Nephron progenitor cell (in vitro differentiated cells): ENCODE results near the gene DIP2C.
"Not testable (repeated sequence)": the region's sequence is repeated elsewhere in the genome, so short reads cannot be mapped to it uniquely, and the experiment has no call there.

Experiments used
- DNase-seq: peaks from one replicate; pipeline ENCODE4 v3.0.0; 2021
- H3K27ac Mint-ChIP-seq: 2 replicates; pipeline ENCODE4 v1.8.0; 2021; ENCODE audit warnings: mild to moderate bottlenecking, moderate library complexity, mixed read lengths
- H3K27me3 Mint-ChIP-seq: 2 replicates; pipeline ENCODE4 v1.8.0; 2021; ENCODE audit warnings: mild to moderate bottlenecking, low read depth, mixed read lengths; ENCODE audit not compliant: poor library complexity
- H3K36me3 Mint-ChIP-seq: 2 replicates; pipeline ENCODE4 v1.8.0; 2021; ENCODE audit warnings: low read depth, mixed read lengths
- H3K4me1 Mint-ChIP-seq: 2 replicates; pipeline ENCODE4 v1.8.0; 2021; ENCODE audit warnings: mixed read lengths
- H3K4me3 Mint-ChIP-seq: 2 replicates; pipeline ENCODE4 v1.8.0; 2021; ENCODE audit warnings: mild to moderate bottlenecking, moderate library complexity, mixed read lengths
- H3K9me3 Mint-ChIP-seq: 2 replicates; pipeline ENCODE4 v1.8.0; 2021; ENCODE audit warnings: mild to moderate bottlenecking, moderate library complexity, mixed read lengths
- TF ChIP-seq, protein P1 (sequence below): fragments of 200-600 bp; sonication (generic); IDR thresholded peaks from 2 replicates; pipeline ENCODE4 v1.5.0; 2021; ENCODE audit warnings: antibody characterized with exemption

The DIP2C gene

DNA sequence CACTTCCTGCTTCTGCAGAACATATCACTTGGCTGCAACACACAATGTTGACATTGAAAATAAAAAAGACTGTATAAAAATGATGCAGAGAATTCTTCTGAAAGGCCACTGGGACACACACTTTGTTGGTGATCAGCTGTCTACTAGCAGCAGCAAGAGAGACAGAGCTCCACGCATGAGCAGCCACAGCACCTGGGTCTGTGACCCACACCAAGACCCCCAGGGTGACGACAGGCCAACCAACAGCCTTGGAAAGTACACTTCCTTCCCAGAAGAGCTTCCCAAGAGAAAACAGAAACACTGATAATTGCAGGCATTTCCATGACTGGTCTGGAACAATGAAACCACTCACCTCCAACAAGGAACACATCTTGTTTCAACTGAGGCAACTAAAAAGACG lies 239.0 kb downstream of the DIP2C start:
- H3K36me3 Mint-ChIP-seq, result peaks cover 35% of the 10 kb centered on the region
- H3K4me1 Mint-ChIP-seq, result peaks cover 52% of the 10 kb centered on the region
- H3K9me3 Mint-ChIP-seq, result peaks cover 17% of the 10 kb centered on the region
- H3K27me3 Mint-ChIP-seq, result peaks cover 3% of the 10 kb centered on the region
- TF ChIP-seq, protein P1, sequence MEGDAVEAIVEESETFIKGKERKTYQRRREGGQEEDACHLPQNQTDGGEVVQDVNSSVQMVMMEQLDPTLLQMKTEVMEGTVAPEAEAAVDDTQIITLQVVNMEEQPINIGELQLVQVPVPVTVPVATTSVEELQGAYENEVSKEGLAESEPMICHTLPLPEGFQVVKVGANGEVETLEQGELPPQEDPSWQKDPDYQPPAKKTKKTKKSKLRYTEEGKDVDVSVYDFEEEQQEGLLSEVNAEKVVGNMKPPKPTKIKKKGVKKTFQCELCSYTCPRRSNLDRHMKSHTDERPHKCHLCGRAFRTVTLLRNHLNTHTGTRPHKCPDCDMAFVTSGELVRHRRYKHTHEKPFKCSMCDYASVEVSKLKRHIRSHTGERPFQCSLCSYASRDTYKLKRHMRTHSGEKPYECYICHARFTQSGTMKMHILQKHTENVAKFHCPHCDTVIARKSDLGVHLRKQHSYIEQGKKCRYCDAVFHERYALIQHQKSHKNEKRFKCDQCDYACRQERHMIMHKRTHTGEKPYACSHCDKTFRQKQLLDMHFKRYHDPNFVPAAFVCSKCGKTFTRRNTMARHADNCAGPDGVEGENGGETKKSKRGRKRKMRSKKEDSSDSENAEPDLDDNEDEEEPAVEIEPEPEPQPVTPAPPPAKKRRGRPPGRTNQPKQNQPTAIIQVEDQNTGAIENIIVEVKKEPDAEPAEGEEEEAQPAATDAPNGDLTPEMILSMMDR, result no peak
- H3K4me3 Mint-ChIP-seq, result no peak overlapping the region
- peak overlapping the region; percentile 84 for H3K27ac Mint-ChIP-seq
- peak; percentile 29 for DNase-seq

DNA sequence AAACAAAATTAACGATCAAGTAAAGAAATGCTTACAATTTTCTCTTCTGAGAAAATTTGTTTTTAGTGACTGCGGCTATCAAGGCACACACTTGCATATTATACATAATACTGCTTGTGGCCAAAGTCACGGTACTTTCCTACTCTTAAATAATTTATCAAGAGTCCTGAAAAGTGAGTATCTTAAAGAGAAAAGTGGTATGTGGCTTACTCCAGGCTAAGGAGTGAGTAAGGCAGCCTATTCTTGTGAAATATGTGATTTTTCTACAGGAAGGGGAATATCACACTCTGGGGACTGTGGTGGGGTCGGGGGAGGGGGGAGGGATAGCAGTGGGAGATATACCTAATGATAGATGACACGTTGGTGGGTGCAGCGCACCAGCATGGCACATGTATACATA lies 240.1 kb downstream of the DIP2C start:
- peaks cover 46% of the 10 kb centered on the region for H3K4me1 Mint-ChIP-seq
- H3K27me3 Mint-ChIP-seq, H3K4me3 Mint-ChIP-seq, DNase-seq, H3K27ac Mint-ChIP-seq: not testable (repeated sequence)
- peaks cover 45% of the 10 kb centered on the region for H3K36me3 Mint-ChIP-seq
- peaks cover 17% of the 10 kb centered on the region for H3K9me3 Mint-ChIP-seq

DNA sequence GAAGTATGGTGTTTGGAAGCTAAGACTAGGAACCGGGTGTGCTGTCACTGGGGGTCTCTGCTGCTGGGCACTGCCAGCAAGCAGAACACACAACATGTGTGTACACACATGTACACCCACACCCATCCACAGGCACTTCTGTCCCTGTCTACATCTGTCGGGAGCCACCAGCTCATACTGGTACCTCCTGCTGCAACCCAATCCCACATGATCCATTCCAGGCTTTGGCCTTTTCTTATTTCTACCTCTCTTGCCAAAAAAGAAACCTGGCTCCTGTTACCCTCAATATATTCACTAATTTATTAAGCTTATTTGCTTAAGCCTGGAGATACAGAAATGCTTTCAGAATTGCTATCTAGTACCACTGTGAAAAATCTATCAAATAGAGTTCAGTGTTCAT lies 246.0 kb downstream of the DIP2C start:
- no peak for DNase-seq
- peaks cover 13% of the 10 kb centered on the region for H3K4me1 Mint-ChIP-seq
- peaks cover 13% of the 10 kb centered on the region for H3K9me3 Mint-ChIP-seq
- no peak overlapping the region for H3K4me3 Mint-ChIP-seq
- peaks cover 74% of the 10 kb centered on the region for H3K36me3 Mint-ChIP-seq
- TF ChIP-seq, protein P1, result no peak
- no peak overlapping the region for H3K27ac Mint-ChIP-seq
- H3K27me3 Mint-ChIP-seq, result peaks cover 2% of the 10 kb centered on the region

DNA sequence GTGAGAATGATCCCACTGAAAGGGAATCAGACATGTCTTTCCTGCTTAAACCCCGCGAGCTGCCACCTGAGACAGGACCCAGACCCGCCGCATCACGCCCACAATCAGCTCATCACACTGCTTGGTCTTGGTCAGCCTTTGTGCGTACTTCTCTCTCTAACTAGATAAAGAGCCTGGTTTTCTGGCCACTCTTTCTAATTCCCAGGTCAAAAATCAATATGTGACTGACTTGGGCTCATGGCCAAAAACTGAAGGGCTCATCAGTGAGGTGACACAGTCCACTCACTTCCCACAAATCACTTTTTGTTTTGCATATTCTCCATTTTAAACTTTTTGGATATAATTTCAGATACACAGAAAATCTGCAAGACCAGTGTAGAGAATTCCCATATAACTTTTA lies 247.3 kb downstream of the DIP2C start:
- Mint-ChIP-seq H3K27ac (peak overlapping the region; percentile 3), H3K4me1 (peaks cover 13% of the 10 kb centered on the region), H3K9me3 (peaks cover 12% of the 10 kb centered on the region), H3K36me3 (peaks cover 75% of the 10 kb centered on the region), H3K27me3 (no peaks in the 10 kb centered on the region), H3K4me3 (no peak overlapping the region)
- TF ChIP-seq, protein P1, result no peak
- no peak for DNase-seq

DNA sequence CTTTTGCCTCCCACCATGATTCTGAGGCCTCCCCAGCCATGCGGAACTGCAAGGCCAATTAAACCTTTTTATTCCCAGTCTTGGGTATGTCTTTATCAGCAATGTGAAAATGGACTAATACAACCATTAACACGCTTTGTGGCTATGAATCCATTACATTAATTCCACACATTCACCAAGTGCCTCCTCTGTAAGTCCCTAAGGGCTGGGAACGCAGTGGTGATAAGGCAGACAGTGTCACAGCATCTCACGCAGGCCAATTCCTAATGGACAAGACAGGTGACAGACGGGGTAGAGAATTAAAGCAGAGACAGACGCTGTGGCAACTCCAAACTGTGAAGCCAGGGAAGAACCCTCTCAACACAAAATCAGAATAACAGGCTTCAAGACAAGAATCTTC lies 247.8 kb downstream of the DIP2C start:
- Mint-ChIP-seq H3K9me3 (peaks cover 8% of the 10 kb centered on the region), H3K4me3 (no peak overlapping the region), H3K27ac (peak overlapping the region; percentile 57), H3K27me3 (no peaks in the 10 kb centered on the region), H3K36me3 (peaks cover 76% of the 10 kb centered on the region), H3K4me1 (peaks cover 13% of the 10 kb centered on the region)
- TF ChIP-seq, protein P1, result no peak
- DNase-seq, result no peak

DNA sequence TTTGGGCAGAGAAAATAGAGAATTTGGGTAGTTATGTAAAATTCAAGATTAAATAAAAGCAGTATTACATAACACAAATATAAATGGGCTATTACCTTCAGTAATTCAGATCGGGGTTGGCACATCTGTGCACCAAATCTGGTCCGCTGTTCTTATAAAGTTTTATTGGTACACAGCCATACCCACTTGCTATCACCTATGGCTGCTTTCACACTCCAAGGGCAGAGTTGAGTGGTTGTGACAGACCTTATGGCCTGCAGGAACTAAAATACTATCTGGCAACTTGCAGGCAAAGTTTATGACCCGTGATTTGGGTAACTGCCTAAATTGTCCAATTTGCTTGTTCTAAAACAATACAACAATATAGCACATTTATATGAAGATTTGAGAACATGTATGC lies 249.3 kb downstream of the DIP2C start:
- peaks cover 75% of the 10 kb centered on the region for H3K36me3 Mint-ChIP-seq
- peaks cover 4% of the 10 kb centered on the region for H3K9me3 Mint-ChIP-seq
- DNase-seq, result no peak
- TF ChIP-seq, protein P1, result no peak
- no peak overlapping the region for H3K27ac Mint-ChIP-seq
- H3K4me1 Mint-ChIP-seq, result peaks cover 13% of the 10 kb centered on the region
- no peaks in the 10 kb centered on the region for H3K27me3 Mint-ChIP-seq
- no peak overlapping the region for H3K4me3 Mint-ChIP-seq
